Activated CD4-positive, alpha-beta T cell treated with anti-CD3 and anti-CD28 coated beads, Interleukin-2, amount 50 U/mL, for 48 hours (primary cell): ENCODE data around the gene CHRNA10.
A peak's percentile ranks its signal among the peaks of the same experiment; 100 is the strongest.
"Not testable (repeated sequence)": the region's sequence is repeated elsewhere in the genome, so short reads cannot be mapped to it uniquely, and the experiment has no call there.

Source experiments
- DNase-seq, 2 experiments: peaks; one replicate each; pipeline ENCODE4 v3.0.0-alpha.2; 2020

CHRNA10 gene

GRCh38 chr11:3664032-3664630 is 7.1 kb downstream of the CHRNA10 start:
- DNase-seq: no peak

- no peak for DNase-seq
Measured at GRCh38 chr11:3662856-3663255, 8.3 kb downstream of the CHRNA10 start.

GRCh38 chr11:3660960-3661359 is 10.2 kb downstream of the CHRNA10 start:
- DNase-seq: no peak

- no peak for DNase-seq
Measured at GRCh38 chr11:3659595-3660515, 11.3 kb downstream of the CHRNA10 start.

- no peak for DNase-seq
Measured at GRCh38 chr11:3658252-3658651, 12.9 kb downstream of the CHRNA10 start.

- DNase-seq: not testable (repeated sequence)
Measured at GRCh38 chr11:3657331-3657730, 13.9 kb downstream of the CHRNA10 start.

- no peak for DNase-seq
Measured at GRCh38 chr11:3655547-3655946, 15.6 kb downstream of the CHRNA10 start.

- not testable (repeated sequence) for DNase-seq
Measured at GRCh38 chr11:3652514-3652913, 18.7 kb downstream of the CHRNA10 start.

- DNase-seq: not testable (repeated sequence)
Measured at GRCh38 chr11:3649374-3649773, 21.8 kb downstream of the CHRNA10 start.

GRCh38 chr11:3648843-3649242 is 22.3 kb downstream of the CHRNA10 start:
- DNase-seq: not testable (repeated sequence)

- no peak for DNase-seq
Measured at GRCh38 chr11:3645552-3645951, 25.6 kb downstream of the CHRNA10 start.

GRCh38 chr11:3644817-3645235 is 26.4 kb downstream of the CHRNA10 start, which contains the start of gene ART1:
Gene ART1, plus strand, starts transcription at chr11:3645128. Its CDS starts 14,086 bp downstream, at chr11:3659214.
- DNase-seq: no peak

- not testable (repeated sequence) for DNase-seq
Measured at GRCh38 chr11:3643102-3643546, 28.1 kb downstream of the CHRNA10 start.

- peak; percentile 83 to 85 for DNase-seq
Measured at GRCh38 chr11:3642071-3642951, 28.9 kb downstream of the CHRNA10 start.

- DNase-seq: no peak
Measured at GRCh38 chr11:3641701-3642070, 29.5 kb downstream of the CHRNA10 start, which contains the start of gene ART5. Gene ART5, minus strand, starts transcription at chr11:3641992. Its CDS starts 130 bp downstream, at chr11:3641862.

- DNase-seq: no peak
Measured at GRCh38 chr11:3641191-3641590, 30.0 kb downstream of the CHRNA10 start.

- no peak for DNase-seq
Measured at GRCh38 chr11:3639841-3640240, 31.3 kb downstream of the CHRNA10 start.

- DNase-seq: no peak
Measured at GRCh38 chr11:3638513-3638912, 32.7 kb downstream of the CHRNA10 start.

GRCh38 chr11:3637201-3637600 is 34.0 kb downstream of the CHRNA10 start:
- no peak for DNase-seq

GRCh38 chr11:3635641-3636375 is 35.4 kb downstream of the CHRNA10 start:
- DNase-seq: no peak

GRCh38 chr11:3632070-3632660 is 39.0 kb downstream of the CHRNA10 start:
- no peak for DNase-seq

GRCh38 chr11:3631331-3631730 is 39.9 kb downstream of the CHRNA10 start:
- DNase-seq: no peak
